K562 (cell line): ENCODE measurements around the gene PPP1R15B. TPM values are rescaled to one million over a fixed set of nuclear protein-coding genes. Genes with fewer than 3 reads are reported as not detected.

ENCODE experiments used
- CEBPG ChIP-seq, 3 experiments: fragments of 200-800 bp in 1 of 3; sonication (Bioruptor generic) in 1 of 3; sonication (generic) in 1 of 3; formaldehyde crosslinking in 1 of 3; IDR thresholded peaks in 2 of 3; conservative IDR thresholded peaks in 1 of 3; 2 replicates each; pipeline versions ENCODE4 v1.6.1 to v1.8.0; 2016 to 2022; ENCODE audit warnings: missing compliant biosample characterization in 2 of 3, missing genetic modification characterization in 2 of 3, mild to moderate bottlenecking in 1 of 3, missing genetic modification reagents in 1 of 3
- CREB5 ChIP-seq: fragments of 250-450 bp; sonication (Bioruptor Pico); IDR thresholded peaks from 2 replicates; pipeline ENCODE4 v1.5.0; 2020; ENCODE audit warnings: mild to moderate bottlenecking
- DEAF1 ChIP-seq: fragments of 450-650 bp; formaldehyde crosslinking; IDR thresholded peaks from 2 replicates; pipeline ENCODE4 v1.4.0; 2020; ENCODE audit warnings: mild to moderate bottlenecking, moderate library complexity
- ELK3 ChIP-seq: fragments of 450-650 bp; formaldehyde crosslinking; IDR thresholded peaks from 2 replicates; pipeline ENCODE4 v1.4.0; 2020; ENCODE audit warnings: mild to moderate bottlenecking
- GABPB2 ChIP-seq: fragments of 250-450 bp; sonication (Bioruptor Pico); conservative IDR thresholded peaks from 2 replicates; pipeline ENCODE4 v1.5.1; 2021; ENCODE audit warnings: mild to moderate bottlenecking
- GATA2 ChIP-seq: sonication (generic); formaldehyde crosslinking; IDR thresholded peaks from 2 replicates; pipeline ENCODE4 v1.4.0; 2020; ENCODE audit warnings: mild to moderate bottlenecking, missing genetic modification reagents
- HDGF ChIP-seq: fragments of 450-650 bp; IDR thresholded peaks from 2 replicates; pipeline ENCODE4 v1.6.1; 2016
- KDM2B ChIP-seq: fragments of 250-450 bp; sonication (Bioruptor Pico); IDR thresholded peaks from 2 replicates; pipeline ENCODE4 v1.8.0; 2021; ENCODE audit warnings: mild to moderate bottlenecking, moderate library complexity
- MAZ ChIP-seq, 2 experiments: fragments of 450-650 bp in 1 of 2; sonication (generic) in 1 of 2; formaldehyde crosslinking; IDR thresholded peaks in 1 of 2; conservative IDR thresholded peaks in 1 of 2; 2 replicates each; pipeline versions ENCODE4 v1.4.0 to v1.5.0; 2020; ENCODE audit warnings: mild to moderate bottlenecking in 1 of 2, missing genetic modification reagents in 1 of 2
- PCBP1 ChIP-seq: fragments of 200-400 bp; formaldehyde crosslinking; IDR thresholded peaks from 2 replicates; pipeline ENCODE4 v1.6.1; 2018; ENCODE audit warnings: mild to moderate bottlenecking, low read depth, low read length; ENCODE audit not compliant: poor library complexity, severe bottlenecking
- YY1 ChIP-seq, 3 experiments: IDR thresholded peaks; 2 replicates each; pipeline ENCODE4 v1.6.1; 2011; ENCODE audit warnings: low read length in 2 of 3, mild to moderate bottlenecking in 2 of 3, moderate library complexity in 2 of 3, borderline replicate concordance in 1 of 3, control low read depth in 1 of 3, low read depth in 1 of 3; ENCODE audit not compliant: insufficient read depth in 3 of 3, insufficient replicate concordance in 2 of 3, control insufficient read depth in 1 of 3, insufficient read length in 1 of 3; ENCODE audit errors: extremely low read depth in 1 of 3
- ZNF146 ChIP-seq: IDR thresholded peaks from one replicate; pipeline ENCODE4 v1.6.1; 2018; ENCODE audit warnings: missing compliant biosample characterization; ENCODE audit not compliant: unreplicated experiment
- polyA plus RNA-seq, 8 experiments: library from polyadenylated mRNA; depleted of rRNA in 4 of 8; stranded (reverse) in 5 of 8; unstranded in 3 of 8; fragments of >200 nt; fragmentation: Nextera tagmentation in 2 of 8; fragmentation: Illumina TruSeq in 1 of 8; extraction: Ambion mirVana in 2 of 8; extraction: Trizol in 1 of 8; gene quantifications; 2 replicates each; pipeline versions ENCODE4 v1.2.1 to v1.2.3, GENCODE V29; 2011 to 2014; ENCODE audit warnings: inconsistent platforms in 1 of 8, missing spikeins in 1 of 8
- total RNA-seq, 7 experiments: library from RNA; depleted of rRNA in 6 of 7; stranded (reverse); fragments of >200 nt in 6 of 7; fragmentation: Illumina TruSeq in 2 of 7; extraction: Trizol in 2 of 7; gene quantifications; 2 replicates each; pipeline versions ENCODE4 v1.2.1 to v1.2.3, GENCODE V29; 2011 to 2021; ENCODE audit warnings: low replicate concordance in 1 of 7
- TF ChIP-seq, protein P1 (sequence below): fragments of 200-800 bp; sonication (Bioruptor generic); IDR thresholded peaks from 2 replicates; pipeline ENCODE4 v1.6.1; 2016; ENCODE audit warnings: missing genetic modification characterization, missing compliant biosample characterization

PPP1R15B gene
- total and polyA plus RNA-seq, 9 of the 15 experiments (the other 6 are each of a cell fraction or from before 2014, with no cell fraction given), result 17.0 to 48.1 (median 30.8) TPM

GRCh38 chr1:204431310-204432184 is 19.9 kb upstream of the PPP1R15B start (continued):
- TF ChIP-seq, protein P1, sequence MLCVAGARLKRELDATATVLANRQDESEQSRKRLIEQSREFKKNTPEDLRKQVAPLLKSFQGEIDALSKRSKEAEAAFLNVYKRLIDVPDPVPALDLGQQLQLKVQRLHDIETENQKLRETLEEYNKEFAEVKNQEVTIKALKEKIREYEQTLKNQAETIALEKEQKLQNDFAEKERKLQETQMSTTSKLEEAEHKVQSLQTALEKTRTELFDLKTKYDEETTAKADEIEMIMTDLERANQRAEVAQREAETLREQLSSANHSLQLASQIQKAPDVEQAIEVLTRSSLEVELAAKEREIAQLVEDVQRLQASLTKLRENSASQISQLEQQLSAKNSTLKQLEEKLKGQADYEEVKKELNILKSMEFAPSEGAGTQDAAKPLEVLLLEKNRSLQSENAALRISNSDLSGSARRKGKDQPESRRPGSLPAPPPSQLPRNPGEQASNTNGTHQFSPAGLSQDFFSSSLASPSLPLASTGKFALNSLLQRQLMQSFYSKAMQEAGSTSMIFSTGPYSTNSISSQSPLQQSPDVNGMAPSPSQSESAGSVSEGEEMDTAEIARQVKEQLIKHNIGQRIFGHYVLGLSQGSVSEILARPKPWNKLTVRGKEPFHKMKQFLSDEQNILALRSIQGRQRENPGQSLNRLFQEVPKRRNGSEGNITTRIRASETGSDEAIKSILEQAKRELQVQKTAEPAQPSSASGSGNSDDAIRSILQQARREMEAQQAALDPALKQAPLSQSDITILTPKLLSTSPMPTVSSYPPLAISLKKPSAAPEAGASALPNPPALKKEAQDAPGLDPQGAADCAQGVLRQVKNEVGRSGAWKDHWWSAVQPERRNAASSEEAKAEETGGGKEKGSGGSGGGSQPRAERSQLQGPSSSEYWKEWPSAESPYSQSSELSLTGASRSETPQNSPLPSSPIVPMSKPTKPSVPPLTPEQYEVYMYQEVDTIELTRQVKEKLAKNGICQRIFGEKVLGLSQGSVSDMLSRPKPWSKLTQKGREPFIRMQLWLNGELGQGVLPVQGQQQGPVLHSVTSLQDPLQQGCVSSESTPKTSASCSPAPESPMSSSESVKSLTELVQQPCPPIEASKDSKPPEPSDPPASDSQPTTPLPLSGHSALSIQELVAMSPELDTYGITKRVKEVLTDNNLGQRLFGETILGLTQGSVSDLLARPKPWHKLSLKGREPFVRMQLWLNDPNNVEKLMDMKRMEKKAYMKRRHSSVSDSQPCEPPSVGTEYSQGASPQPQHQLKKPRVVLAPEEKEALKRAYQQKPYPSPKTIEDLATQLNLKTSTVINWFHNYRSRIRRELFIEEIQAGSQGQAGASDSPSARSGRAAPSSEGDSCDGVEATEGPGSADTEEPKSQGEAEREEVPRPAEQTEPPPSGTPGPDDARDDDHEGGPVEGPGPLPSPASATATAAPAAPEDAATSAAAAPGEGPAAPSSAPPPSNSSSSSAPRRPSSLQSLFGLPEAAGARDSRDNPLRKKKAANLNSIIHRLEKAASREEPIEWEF (CRISPR knock-in tag), result no peak
- TF ChIP-seq CREB5 (no peak), PCBP1 (no peak), DEAF1 (CRISPR knock-in tag) (peak; percentile 54; the same call in 1 of the 2 replicates), KDM2B (CRISPR knock-in tag) (no peak), ZNF146 (CRISPR knock-in tag) (no peak), GABPB2 (CRISPR knock-in tag) (no peak), CEBPG (CRISPR knock-in tag; IDR thresholded peaks at IDR 0.05) (no peak), CEBPG (tag; conservative IDR thresholded peaks at IDR 0.05 in 1 of 2, IDR thresholded peaks at IDR 0.05 in 1 of 2) (peak in 1 of 2 experiments; percentile 59; a peak in 1 of 4 replicates), ELK3 (CRISPR knock-in tag) (no peak), YY1 (IDR thresholded peaks at IDR 0.05; ENCODE audit: borderline replicate concordance in 1 of 3, control insufficient read depth in 1 of 3, extremely low read depth in 1 of 3, insufficient read depth in 3 of 3, insufficient read length in 1 of 3, insufficient replicate concordance in 2 of 3, low read depth in 1 of 3, low read length in 2 of 3) (peak in 1 of 3 experiments; percentile 25), MAZ (CRISPR knock-in tag; conservative IDR thresholded peaks at IDR 0.05 in 1 of 2, IDR thresholded peaks at IDR 0.05 in 1 of 2) (0 out of 4 replicates have a peak, but pooled peaks of 1 of the 2 experiments have one; percentile 25), GATA2 (CRISPR knock-in tag) (no peak), HDGF (no peak)
